Cerebellar cortex (tissue), 1 donor: Measurements from ENCODE around the gene CBX2.

Source experiments
- DNase-seq: peaks from one replicate; pipeline ENCODE4 v3.0.0-alpha.2; 2015; ENCODE audit warnings: low spot score

The CBX2 gene

GRCh38 chr17:79799538-79800324 is 21.8 kb downstream of the CBX2 start:
- DNase-seq: no peak

GRCh38 chr17:79800325-79801155 is 22.6 kb downstream of the CBX2 start:
- DNase-seq: no peak

- no peak for DNase-seq
These were observed 23.4 kb downstream of the CBX2 start for GRCh38 chr17:79801156-79802038.

GRCh38 chr17:79802039-79802735 is 24.2 kb downstream of the CBX2 start:
- no peak for DNase-seq

- no peak for DNase-seq
These were observed 24.9 kb downstream of the CBX2 start for GRCh38 chr17:79802736-79803420.

GRCh38 chr17:79803421-79803996 is 25.6 kb downstream of the CBX2 start:
- no peak for DNase-seq

GRCh38 chr17:79803997-79804855 is 26.3 kb downstream of the CBX2 start:
- no peak for DNase-seq

- no peak for DNase-seq
These were observed 27.1 kb downstream of the CBX2 start for GRCh38 chr17:79804856-79805696.

- no peak for DNase-seq
These were observed 28.5 kb downstream of the CBX2 start for GRCh38 chr17:79806446-79806760.

GRCh38 chr17:79806863-79807720 is 29.1 kb downstream of the CBX2 start:
- DNase-seq: no peak

- DNase-seq: peak; percentile 76
These were observed 31.0 kb downstream of the CBX2 start for GRCh38 chr17:79808763-79809529.

GRCh38 chr17:79809530-79810129 is 31.7 kb downstream of the CBX2 start:
- no peak for DNase-seq

- DNase-seq: peak; percentile 60
These were observed 32.4 kb downstream of the CBX2 start for GRCh38 chr17:79810130-79811010.

GRCh38 chr17:79811011-79811867 is 33.3 kb downstream of the CBX2 start:
- no peak for DNase-seq

- DNase-seq: no peak
These were observed 34.0 kb downstream of the CBX2 start for GRCh38 chr17:79811868-79812352.
